Measurements from ENCODE around the gene TBC1D22A. TPM values are rescaled to one million over a fixed set of nuclear protein-coding genes. Genes with fewer than 3 reads are reported as not detected.

TBC1D22A gene
- total RNA-seq, 1 experiment from 2014 or later, result 20.9 TPM

- ChIA-PET POLR2A (no interaction called here), CTCF (no interaction called here), RAD21 (ENCODE audit: low non-redundant PET in 1 of 2, low total read pairs in 2 of 2, uncharacterized antibody in 2 of 2, unreplicated experiment in 2 of 2) (no interaction called here)
- Histone ChIP-seq H3K36me3 (ENCODE audit: control insufficient read depth in 1 of 2, insufficient read depth in 2 of 2, low read length in 2 of 2) (no peaks in the 10 kb centered on the region), H3K79me2 (ENCODE audit: insufficient read depth, low read length) (no peaks in the 10 kb centered on the region), H3K9me3 (ENCODE audit: control insufficient read depth in 1 of 2, insufficient read depth in 1 of 2, low read depth in 1 of 2, low read length in 2 of 2) (no peaks in the 10 kb centered on the region), H3K9ac (ENCODE audit: low read length) (no peak overlapping the region), H4K20me1 (ENCODE audit: insufficient read depth) (no peaks in the 10 kb centered on the region), H3K4me1 (ENCODE audit: control insufficient read depth in 1 of 2, insufficient read depth in 2 of 2, low read length in 2 of 2) (peaks cover 5 to 6% of the 10 kb centered on the region in 2 experiments; a peak in 3 of 4 replicates), H3K4me2 (ENCODE audit: low read length) (no peak overlapping the region), H3K9me2 (ENCODE audit: insufficient read depth) (no peaks in the 10 kb centered on the region), H2AFZ (ENCODE audit: low read depth, low read length, poor library complexity, severe bottlenecking) (no peak overlapping the region), H3K4me3 (replicated peaks in 1 of 2; ENCODE audit: low read depth in 1 of 2, low read length in 2 of 2) (no peak overlapping the region), H3K27ac (ENCODE audit: low read depth, low read length) (no peak overlapping the region), H3K27me3 (ENCODE audit: insufficient read depth, low read length) (no peaks in the 10 kb centered on the region)
- DNase-seq (ENCODE audit: low read depth, low spot score) (no peak), ATAC-seq (no peak)
- no TSS peak for BruUV-seq (replicated peaks)
- TF ChIP-seq EZH2 (IDR thresholded peaks at IDR 0.05) (no peak), MAX (IDR thresholded peaks at IDR 0.05) (no peak), ELF1 (IDR thresholded peaks at IDR 0.05; ENCODE audit: borderline replicate concordance, low read depth) (no peak), EGR1 (IDR thresholded peaks at IDR 0.05; ENCODE audit: low read depth) (no peak), YY1 (IDR thresholded peaks at IDR 0.05; ENCODE audit: extremely low read depth, insufficient replicate concordance, low read depth, low read length) (no peak), CTCF (IDR thresholded peaks at IDR 0.05 in 2 of 3, conservative IDR thresholded peaks at IDR 0.05 in 1 of 3; ENCODE audit: borderline replicate concordance in 1 of 3, insufficient read depth in 1 of 3, low read depth in 2 of 3, low read length in 2 of 3) (no peak), CEBPB (IDR thresholded peaks at IDR 0.05; ENCODE audit: low read depth) (no peak), SP1 (IDR thresholded peaks at IDR 0.05; ENCODE audit: low read depth) (no peak)
- intact Hi-C loops (cut with micrococcal nuclease), result no loop called here
Observed at GRCh38 chr22:47189056-47189916, 426.8 kb downstream of the TBC1D22A start.
